T-helper 1 cell (primary cell): ENCODE data around the gene RFC2.

Experiments used
- DNase-seq, 5 donors: peaks; one replicate each; pipeline ENCODE4 v3.0.0-alpha.2; 2012 to 2020

The RFC2 gene

GRCh38 chr7:74185636-74186035, 68.6 kb downstream of the RFC2 start:
- no peak for DNase-seq

DNA sequence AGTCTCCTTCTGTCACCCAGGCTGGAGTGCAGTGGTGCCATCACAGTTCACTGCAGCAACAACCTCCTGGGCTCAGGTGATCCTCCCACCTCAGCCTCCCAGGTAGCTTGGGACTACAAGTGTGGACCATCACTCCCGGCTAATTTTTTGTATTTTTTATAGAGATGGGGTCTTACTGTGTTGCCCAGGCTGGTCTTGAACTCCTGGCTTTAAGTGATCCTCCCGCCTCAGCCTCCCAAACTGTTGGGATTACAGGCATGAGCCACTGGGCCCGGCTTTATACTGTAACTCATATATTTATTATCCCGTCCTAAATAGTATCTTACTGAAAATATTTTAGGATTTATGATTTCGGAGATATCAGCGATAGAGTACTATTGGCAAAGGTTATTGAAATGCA, 69.2 kb downstream of the RFC2 start:
- DNase-seq = no peak

DNA sequence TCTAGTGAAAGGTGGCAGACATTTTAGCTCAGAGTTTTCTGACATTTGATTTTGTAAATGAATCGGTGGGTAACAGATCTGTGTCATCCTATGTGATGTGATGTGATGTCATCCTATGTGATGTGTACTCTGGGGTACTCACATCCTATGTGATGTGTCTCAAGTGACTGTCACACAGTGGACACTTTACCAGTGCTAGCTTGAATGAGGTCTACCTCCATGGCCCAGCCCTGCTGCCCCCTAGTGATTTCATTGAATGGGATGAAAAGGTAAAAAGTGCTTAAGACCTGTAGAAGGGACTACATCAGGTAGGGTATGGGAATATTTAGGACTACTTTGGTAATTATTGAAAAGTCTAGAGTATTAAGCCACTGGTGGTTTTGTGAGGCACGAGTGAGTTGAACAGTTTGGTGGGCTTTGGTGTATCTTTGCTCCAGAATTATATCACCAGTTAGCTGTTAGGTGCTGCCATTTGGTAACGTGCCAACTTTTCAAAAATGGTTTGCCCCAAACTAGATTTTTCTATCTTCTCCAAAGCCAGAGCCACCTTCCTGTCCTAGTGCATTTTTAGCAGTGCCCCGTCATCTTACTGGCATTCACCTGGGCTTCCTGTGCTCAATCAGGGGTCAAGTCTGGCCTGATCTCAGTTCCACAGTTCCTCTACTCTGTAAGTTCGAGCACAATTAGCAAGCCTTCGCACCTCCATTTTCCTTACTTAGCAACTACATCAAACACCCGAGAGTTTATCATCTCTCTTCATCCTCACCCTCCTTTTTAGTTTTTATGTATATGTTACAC, 70.3 kb downstream of the RFC2 start:
- DNase-seq = peak in 1 of 5 donors; percentile 25

DNA sequence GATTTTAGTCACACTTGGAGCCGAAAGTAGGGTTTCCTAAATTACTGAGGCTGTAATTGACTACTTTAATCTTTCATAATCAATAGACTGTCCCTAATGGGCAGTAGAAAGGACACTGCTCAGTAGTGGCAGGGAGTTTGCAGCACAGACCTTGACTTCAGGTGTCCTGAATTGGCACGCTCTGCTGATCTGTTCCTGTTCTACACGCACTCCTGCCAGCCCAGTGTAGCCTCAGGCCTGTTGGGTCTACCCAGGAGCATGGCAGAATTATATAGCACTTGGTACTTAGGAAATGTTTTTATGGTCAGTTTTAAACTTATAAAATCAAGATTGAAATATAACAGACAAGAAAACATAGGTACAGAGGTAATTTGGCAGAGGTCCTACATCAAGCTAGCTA, 71.1 kb downstream of the RFC2 start:
- no peak for DNase-seq

DNA sequence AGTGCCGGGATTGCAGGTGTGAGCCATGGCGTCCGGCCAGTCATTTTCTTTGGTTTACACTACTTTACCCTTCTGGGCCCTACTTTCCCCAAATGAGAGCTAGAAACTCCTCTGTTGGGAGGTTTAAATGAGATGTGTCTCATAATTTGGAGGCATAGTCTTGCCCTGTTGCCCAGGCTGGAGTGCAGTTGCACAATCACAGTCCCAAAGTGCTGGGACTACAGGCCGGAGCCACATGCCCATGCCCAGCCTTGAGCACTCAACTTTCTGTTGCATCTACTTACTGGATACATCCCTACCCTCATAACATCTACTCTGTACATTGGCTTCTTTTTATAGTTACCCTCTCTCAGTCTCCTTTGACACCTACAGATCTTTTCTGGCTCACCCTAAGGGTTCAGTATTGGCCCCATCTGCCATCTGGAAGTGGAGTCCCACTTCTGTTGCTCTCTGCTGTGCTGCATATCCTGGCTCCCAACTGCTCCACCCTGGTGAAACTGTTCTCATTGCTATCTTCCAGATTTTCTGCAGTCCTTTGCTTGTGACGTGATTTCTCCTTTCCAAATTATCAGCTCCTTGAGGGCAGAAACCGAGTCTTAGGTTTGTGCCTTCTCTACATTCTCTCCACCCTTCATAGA, 71.6 kb downstream of the RFC2 start:
- DNase-seq = no peak

- no peak for DNase-seq
Observed at GRCh38 chr7:74181821-74182220, 72.4 kb downstream of the RFC2 start.
